SH-SY5Y (cell line): ENCODE measurements around the gene CACTIN.

Source experiments
- GATA2 ChIP-seq: IDR thresholded peaks from 2 replicates; pipeline ENCODE4 v1.6.1; 2011; ENCODE audit warnings: mild to moderate bottlenecking, low read depth, low read length
- GATA3 ChIP-seq: IDR thresholded peaks from 2 replicates; pipeline ENCODE4 v1.6.1; 2011; ENCODE audit warnings: low read depth, mild to moderate bottlenecking, low read length, moderate library complexity

DNA sequence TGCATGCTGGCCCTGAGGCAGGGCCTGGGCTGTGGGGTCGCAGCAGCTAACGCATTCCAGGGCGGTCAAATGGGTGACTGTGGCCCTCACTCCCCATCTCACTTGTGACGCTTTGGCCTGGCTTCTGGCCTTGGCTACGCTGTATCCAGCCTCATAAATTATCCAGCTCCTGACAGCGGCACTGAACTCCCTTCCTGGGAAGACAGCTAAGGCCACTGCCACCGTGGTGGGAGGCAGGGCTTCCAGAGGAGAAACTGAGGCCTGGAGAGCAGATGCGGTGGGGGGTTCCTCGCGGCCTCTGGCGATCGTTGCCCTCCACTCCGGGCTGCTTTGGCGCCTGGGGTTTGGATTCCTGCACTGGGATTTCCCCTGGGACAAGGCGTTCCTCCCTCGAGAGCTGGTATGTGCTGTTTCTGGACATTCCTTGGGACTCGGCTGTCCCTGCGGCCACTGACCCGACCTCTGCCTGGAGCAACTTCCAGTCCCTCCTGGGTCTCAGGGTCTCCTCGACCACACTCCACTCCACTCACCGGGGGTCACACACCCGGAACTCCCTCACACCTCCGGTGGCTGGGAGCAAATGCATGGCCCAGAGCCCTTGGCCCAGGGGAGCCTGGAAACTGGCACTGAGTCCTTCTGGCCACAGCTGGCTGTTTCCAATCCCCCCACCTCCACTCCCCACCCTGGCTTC, 23.3 kb downstream of the CACTIN start:
- TF ChIP-seq GATA2 (no peak), GATA3 (no peak)
